Suppressor macrophage (primary cell): ENCODE data around the gene ATP4B.
"Not testable (repeated sequence)": the region's sequence is repeated elsewhere in the genome, so short reads cannot be mapped to it uniquely, and the experiment has no call there.

Experiments
- DNase-seq, 4 experiments: peaks; one replicate each; pipeline ENCODE4 v3.0.0-alpha.2; 2020 to 2022

ATP4B gene

GRCh38 chr13:113638806-113639205 is 19.2 kb downstream of the ATP4B start:
- DNase-seq = no peak

- DNase-seq = no peak
Observed at GRCh38 chr13:113638173-113638746, 19.7 kb downstream of the ATP4B start.

GRCh38 chr13:113637262-113638160 is 20.5 kb downstream of the ATP4B start:
- DNase-seq = no peak

- no peak for DNase-seq
Observed at GRCh38 chr13:113636266-113636963, 21.6 kb downstream of the ATP4B start.

- no peak for DNase-seq
Observed at GRCh38 chr13:113635709-113636108, 22.3 kb downstream of the ATP4B start.

GRCh38 chr13:113635048-113635420 is 23.0 kb downstream of the ATP4B start:
- no peak for DNase-seq

GRCh38 chr13:113634279-113635047 is 23.5 kb downstream of the ATP4B start:
- DNase-seq = no peak

- DNase-seq = no peak
Observed at GRCh38 chr13:113633485-113633873, 24.5 kb downstream of the ATP4B start.

- no peak for DNase-seq
Observed at GRCh38 chr13:113632706-113633484, 25.1 kb downstream of the ATP4B start.

GRCh38 chr13:113631341-113632095 is 26.5 kb downstream of the ATP4B start:
- no peak for DNase-seq

- no peak for DNase-seq
Observed at GRCh38 chr13:113630804-113631203, 27.2 kb downstream of the ATP4B start.

- no peak for DNase-seq
Observed at GRCh38 chr13:113630296-113630695, 27.7 kb downstream of the ATP4B start.

GRCh38 chr13:113629866-113630265 is 28.1 kb downstream of the ATP4B start:
- no peak for DNase-seq

- peak in 1 of 4 experiments; percentile 35 for DNase-seq
Observed at GRCh38 chr13:113628291-113629270, 29.4 kb downstream of the ATP4B start.

- no peak for DNase-seq
Observed at GRCh38 chr13:113627136-113627535, 30.9 kb downstream of the ATP4B start.

GRCh38 chr13:113625965-113626721 is 31.9 kb downstream of the ATP4B start:
- DNase-seq = peak in 1 of 4 experiments; percentile 22

- not testable (repeated sequence) for DNase-seq
Observed at GRCh38 chr13:113624640-113625304, 33.2 kb downstream of the ATP4B start.

- no peak for DNase-seq
Observed at GRCh38 chr13:113624235-113624587, 33.8 kb downstream of the ATP4B start.
